GM12864 (cell line): ENCODE data around the gene KRT1.

Experiments used
- DNase-seq: peaks from one replicate; pipeline ENCODE4 v3.0.0-alpha.2; 2011; ENCODE audit warnings: low read depth
- H3K4me3 ChIP-seq: 2 replicates; pipeline ENCODE4 v1.5.1; 2011; ENCODE audit warnings: mild to moderate bottlenecking, low read depth, low read length, control low read depth
- TF ChIP-seq, protein P1 (sequence below): IDR thresholded peaks from 2 replicates; pipeline ENCODE4 v1.5.1; 2011; ENCODE audit warnings: low read depth, mild to moderate bottlenecking, moderate library complexity, low read length, control low read depth, inconsistent platforms; ENCODE audit errors: missing control alignments

KRT1 gene

DNA sequence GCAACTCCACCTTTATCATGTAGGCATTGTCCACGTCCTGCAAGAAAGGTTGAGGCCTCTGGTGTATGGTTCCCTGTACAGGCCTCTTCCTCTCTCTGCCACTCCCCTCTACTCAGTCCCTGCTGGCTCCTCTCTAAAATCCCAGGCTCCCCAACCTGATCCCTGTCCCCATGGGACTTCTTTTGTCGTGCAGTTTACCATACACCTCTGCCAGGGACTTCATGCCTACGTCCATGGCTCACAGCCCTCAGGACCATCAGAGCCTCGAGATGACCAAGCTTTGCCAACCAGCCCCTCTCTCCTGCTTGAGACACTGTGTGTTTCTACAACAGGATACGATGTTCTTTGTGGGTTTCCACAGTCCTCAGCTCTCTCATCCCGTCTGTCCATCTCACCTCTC is 31.1 kb downstream of the KRT1 start:
- DNase-seq: no peak
- no peak overlapping the region for H3K4me3 ChIP-seq
- TF ChIP-seq, protein P1, sequence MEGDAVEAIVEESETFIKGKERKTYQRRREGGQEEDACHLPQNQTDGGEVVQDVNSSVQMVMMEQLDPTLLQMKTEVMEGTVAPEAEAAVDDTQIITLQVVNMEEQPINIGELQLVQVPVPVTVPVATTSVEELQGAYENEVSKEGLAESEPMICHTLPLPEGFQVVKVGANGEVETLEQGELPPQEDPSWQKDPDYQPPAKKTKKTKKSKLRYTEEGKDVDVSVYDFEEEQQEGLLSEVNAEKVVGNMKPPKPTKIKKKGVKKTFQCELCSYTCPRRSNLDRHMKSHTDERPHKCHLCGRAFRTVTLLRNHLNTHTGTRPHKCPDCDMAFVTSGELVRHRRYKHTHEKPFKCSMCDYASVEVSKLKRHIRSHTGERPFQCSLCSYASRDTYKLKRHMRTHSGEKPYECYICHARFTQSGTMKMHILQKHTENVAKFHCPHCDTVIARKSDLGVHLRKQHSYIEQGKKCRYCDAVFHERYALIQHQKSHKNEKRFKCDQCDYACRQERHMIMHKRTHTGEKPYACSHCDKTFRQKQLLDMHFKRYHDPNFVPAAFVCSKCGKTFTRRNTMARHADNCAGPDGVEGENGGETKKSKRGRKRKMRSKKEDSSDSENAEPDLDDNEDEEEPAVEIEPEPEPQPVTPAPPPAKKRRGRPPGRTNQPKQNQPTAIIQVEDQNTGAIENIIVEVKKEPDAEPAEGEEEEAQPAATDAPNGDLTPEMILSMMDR: no peak

DNA sequence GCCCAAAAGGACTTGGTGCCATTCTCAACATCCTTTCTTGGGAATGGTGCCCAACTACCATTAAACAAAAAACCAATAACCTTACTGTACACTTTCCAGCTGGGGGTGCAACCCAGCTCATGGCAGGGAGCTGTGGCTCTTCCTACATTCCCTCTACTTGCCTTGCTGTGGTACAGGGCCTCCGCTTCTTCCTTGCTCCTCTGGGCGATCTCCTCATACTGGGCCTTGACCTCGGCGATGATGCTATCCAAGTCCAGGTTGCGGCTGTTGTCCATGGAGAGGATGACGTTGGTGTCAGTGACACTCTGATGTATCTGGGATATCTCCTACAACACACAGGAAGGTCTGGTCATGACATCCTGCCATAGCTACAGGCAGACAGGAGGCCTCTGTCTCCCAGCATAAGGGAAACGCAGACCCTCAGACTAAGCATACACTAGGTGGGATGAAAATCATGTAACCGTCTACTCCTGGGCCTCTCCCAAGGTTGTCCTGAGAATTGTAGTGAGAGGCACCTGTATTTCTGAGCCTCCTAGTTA is 32.1 kb downstream of the KRT1 start:
- no peak for DNase-seq
- H3K4me3 ChIP-seq: no peak overlapping the region
- TF ChIP-seq, protein P1: no peak

DNA sequence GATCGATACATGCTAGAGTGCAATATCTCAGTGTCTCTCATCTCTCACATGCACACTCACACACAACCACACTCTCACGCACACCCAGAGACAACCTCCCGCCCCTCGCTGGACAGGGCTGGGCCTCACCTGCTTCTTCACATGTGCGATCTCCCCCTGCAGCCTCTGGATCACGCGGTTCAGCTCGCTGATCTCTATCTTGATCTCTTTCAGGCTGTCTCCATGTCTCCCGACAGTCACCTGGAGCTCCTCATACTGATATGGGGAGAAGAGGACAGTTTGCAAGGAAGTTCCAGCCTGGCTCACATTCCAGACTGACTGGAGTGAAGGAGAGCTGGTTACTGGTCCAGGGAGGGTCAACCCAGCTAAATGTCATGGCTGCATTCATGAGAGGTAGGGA is 32.6 kb downstream of the KRT1 start:
- DNase-seq: no peak
- no peak overlapping the region for H3K4me3 ChIP-seq
- TF ChIP-seq, protein P1: no peak

DNA sequence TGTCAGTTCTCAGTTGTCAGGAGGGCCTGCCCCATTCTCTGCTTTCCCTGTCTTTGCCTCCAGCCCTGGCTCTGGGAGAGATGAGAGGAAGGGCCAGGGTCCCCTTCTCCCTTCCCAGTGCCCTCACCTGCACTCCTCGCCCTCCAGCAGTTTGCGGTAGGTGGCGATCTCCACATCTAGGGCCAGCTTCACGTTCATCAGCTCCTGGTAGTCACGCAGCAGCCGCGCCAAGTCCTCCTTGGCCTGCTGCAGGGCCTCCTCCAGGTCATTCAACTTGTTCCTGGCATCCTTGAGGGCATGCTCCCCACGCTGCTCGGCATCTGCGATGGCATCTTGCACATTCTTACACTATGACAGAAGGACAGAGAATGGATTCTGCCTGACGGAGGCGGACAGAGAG is 33.6 kb downstream of the KRT1 start:
- TF ChIP-seq, protein P1: no peak
- no peak overlapping the region for H3K4me3 ChIP-seq

DNA sequence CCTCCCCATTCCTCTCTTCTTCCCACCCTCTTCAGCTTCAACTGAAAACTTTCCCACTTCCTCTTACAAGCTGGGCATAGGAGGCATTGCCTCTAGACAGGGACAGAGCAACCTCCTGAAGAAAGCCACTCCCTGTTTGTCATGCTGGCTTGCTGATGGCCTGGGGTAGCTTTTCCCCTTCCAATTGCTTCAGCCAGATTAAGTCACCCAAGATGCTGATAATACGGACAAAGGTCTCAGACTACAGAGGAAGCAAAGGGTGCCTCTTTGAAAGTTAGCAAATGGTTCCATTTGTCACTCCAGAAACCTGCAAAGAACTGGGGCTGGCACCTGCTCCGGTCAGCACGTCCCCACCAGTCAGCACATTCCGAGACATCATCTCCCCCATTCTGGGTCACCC is 34.2 kb downstream of the KRT1 start:
- H3K4me3 ChIP-seq: no peak overlapping the region
- DNase-seq: no peak
- TF ChIP-seq, protein P1: no peak

More for the DNA sequence above, 33.6 kb downstream of the KRT1 start:
- no peak for DNase-seq

DNA sequence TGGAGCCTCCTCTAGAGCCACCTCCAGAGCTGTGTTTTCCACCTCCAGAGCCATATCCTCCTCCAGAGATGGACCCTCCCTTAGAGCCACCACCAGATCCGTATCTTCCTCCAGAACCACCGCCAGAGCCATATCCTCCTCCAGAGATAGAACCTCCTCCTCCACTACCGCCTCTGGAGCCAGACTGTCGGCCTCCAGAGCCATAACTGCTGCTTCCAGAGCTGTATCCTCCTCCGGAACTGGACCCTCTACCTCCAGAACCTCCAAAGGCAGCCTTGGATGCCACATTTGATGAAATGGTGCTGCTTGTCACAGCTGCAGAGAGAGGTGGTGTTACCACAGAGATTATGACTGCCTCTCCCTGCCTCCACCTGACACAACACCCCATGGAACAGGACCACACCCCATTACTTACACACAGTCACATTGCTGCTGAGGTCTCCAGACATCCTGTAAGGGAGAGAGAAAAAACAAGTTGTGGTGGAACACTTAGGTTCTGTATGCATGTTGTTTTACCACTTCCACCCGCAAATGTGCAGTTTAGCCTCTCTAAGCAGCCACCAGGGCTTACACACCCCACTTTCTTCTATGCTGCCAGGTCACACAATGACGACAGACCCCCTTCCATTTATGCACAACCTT is 35.0 kb downstream of the KRT1 start:
- H3K4me3 ChIP-seq: no peak overlapping the region
- DNase-seq: no peak
- TF ChIP-seq, protein P1: no peak

DNA sequence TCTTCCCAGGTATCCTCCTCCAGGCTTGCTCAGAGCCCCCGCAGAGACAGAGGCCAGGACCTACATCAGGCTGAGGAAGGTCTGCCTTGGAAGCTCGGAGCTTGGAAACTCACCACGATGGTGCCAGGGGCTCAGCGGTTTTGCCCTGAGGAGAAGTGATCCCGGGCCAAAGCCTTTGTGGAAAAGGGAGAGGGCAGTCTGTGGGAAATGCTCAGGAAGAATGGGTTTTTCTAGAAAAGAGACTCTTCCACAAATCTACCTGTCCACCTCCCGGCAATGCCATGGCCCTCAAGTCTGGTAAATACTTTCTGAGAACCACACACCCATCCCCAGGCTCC is 36.2 kb downstream of the KRT1 start:
- no peak overlapping the region for H3K4me3 ChIP-seq
- TF ChIP-seq, protein P1: no peak
- no peak for DNase-seq
